ENCODE results near the gene OXSR1.
A peak's percentile ranks its signal among the peaks of the same experiment; 100 is the strongest.

OXSR1 gene

GRCh38 chr3:38164952-38165721, at the start of gene OXSR1:
TSS of gene OXSR1 (plus strand) at chr3:38165537. CDS start at chr3:38165877, 340 bp downstream.
- in situ Hi-C loops (cut with MboI; ENCODE audit: low pct_unique_long_range_greater_than_20kb, low sequenced_read_pairs) = no loop called here
- peak; percentile 100 for DNase-seq

DNA sequence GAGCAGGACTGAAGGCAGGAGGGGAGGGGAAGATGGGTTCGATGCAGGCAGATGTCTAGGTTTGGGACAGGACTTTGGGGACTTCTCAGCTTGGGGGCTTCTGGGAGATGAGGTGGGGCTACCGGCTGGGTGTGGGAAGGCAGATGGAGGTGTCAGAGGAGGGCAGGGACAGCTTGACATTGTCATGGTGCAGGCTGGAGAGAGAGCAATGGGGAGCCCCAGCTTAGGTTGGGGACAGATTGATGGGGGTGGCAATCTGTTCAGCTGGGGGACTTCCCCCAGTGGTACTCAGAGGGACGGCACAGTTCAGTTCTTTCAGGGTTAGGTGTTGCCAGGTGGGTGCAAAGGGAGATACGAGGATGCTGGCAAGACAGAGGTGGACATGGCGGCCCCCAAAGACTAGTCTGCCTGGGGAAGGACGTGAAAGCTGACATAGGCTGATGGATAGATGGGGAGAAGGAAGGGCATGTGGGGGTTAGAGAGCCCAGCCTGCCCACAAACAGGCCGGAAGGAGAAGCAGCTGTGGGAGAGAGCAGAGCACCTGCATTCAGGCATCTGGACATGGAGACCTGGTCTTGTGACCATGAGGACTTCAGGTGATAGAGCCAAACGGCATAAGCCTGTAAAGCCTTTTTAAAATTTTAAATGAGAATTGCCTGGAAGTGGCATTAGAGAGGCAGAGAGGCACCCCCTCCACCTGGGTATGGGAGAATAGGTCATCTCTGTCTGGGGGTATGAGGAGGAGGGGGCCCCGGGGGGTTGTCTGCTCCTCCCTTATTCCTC, 49.5 kb upstream of the OXSR1 start:
- in situ Hi-C loops (cut with MboI; ENCODE audit: low pct_unique_long_range_greater_than_20kb, low sequenced_read_pairs) = no loop called here
- DNase-seq = no peak

DNA sequence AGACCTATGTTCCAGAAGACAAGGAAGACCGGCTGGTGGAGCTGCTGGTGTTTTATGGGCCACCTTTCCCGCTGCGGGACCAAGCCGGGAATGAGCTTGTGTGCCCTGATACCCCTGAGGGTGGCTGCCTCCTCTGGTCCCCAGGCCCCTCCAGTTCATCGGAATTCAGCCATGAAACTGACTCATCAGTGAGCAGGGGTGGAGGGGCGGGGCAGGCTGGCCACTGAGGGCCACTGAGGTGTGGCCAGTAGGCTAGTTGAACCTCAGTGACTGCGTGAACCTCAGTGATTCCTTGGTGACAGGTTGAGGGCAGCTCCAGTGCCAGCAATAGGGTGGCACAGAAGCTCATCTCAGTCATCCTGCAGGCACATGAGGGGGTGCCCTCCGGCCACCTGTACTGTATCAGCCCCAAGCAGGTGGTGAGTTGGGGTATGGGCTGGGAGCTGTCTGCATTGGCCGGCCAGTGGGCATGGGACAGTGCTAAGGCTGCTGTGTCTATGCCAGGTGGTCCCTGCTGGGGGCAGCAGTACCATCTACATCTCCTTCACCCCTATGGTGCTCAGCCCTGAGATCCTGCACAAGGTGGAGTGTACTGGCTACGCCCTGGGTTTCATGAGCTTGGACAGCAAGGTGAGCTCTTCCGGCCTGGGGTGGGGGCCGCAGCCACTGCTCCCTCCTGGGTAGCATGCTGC, 48.7 kb upstream of the OXSR1 start:
- DNase-seq = no peak
- in situ Hi-C loops (cut with MboI; ENCODE audit: low pct_unique_long_range_greater_than_20kb, low sequenced_read_pairs) = no loop called here

DNA sequence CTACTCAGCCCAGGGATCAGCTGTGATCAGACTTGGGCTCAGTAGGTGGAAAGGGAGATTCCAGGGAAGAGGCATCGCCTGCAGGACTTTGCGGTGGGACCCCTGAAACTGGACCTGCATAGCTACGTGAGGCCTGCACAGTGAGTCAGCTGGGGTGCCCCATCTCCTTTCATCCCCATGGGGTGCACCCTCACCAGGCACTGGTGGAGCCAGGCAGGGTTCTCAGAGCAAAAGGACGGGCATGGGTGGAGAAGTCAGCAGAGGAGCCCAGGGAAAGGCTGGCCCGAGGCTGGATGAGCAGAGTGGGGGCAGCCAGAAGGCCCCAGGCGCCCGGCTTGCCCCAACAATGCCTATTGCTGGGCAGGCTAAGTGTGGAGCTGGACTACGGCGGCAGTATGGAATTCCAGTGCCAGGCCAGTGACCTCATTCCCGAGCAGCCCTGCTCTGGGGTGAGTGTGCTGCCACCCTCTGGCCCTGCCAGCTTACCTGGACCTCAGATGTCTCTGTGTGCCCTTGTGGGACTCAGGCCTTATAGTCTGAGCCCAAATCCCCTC, 48.1 kb upstream of the OXSR1 start:
- DNase-seq = no peak
- in situ Hi-C loops (cut with MboI; ENCODE audit: low pct_unique_long_range_greater_than_20kb, low sequenced_read_pairs) = no loop called here

GRCh38 chr3:38117748-38118420, 47.5 kb upstream of the OXSR1 start:
- peak; percentile 85 for DNase-seq
- in situ Hi-C loops (cut with MboI; ENCODE audit: low pct_unique_long_range_greater_than_20kb, low sequenced_read_pairs) = no loop called here

GRCh38 chr3:38118421-38119247, 46.7 kb upstream of the OXSR1 start:
- in situ Hi-C loops (cut with MboI; ENCODE audit: low pct_unique_long_range_greater_than_20kb, low sequenced_read_pairs) = no loop called here

DNA sequence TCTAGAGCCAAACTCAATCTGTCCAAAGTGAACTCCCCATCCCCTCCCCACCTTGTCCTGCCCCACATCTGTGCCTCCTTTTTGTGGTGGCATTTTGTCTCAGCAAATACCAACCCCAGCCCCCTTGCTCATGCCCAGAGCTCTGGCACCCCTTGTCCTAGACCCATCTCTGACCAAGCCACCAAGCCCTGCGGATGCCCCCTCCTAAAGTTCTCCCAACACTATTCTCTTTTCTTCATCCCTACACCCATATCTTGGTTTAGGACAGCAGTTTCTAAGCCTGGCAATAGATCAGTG, 46.1 kb upstream of the OXSR1 start:
- no peak for DNase-seq
- in situ Hi-C loops (cut with MboI; ENCODE audit: low pct_unique_long_range_greater_than_20kb, low sequenced_read_pairs) = no loop called here

More at GRCh38 chr3:38118421-38119247, 46.7 kb upstream of the OXSR1 start:
- DNase-seq = no peak

GRCh38 chr3:38119821-38120692, 45.3 kb upstream of the OXSR1 start:
- DNase-seq = no peak
- in situ Hi-C loops (cut with MboI; ENCODE audit: low pct_unique_long_range_greater_than_20kb, low sequenced_read_pairs) = no loop called here

DNA sequence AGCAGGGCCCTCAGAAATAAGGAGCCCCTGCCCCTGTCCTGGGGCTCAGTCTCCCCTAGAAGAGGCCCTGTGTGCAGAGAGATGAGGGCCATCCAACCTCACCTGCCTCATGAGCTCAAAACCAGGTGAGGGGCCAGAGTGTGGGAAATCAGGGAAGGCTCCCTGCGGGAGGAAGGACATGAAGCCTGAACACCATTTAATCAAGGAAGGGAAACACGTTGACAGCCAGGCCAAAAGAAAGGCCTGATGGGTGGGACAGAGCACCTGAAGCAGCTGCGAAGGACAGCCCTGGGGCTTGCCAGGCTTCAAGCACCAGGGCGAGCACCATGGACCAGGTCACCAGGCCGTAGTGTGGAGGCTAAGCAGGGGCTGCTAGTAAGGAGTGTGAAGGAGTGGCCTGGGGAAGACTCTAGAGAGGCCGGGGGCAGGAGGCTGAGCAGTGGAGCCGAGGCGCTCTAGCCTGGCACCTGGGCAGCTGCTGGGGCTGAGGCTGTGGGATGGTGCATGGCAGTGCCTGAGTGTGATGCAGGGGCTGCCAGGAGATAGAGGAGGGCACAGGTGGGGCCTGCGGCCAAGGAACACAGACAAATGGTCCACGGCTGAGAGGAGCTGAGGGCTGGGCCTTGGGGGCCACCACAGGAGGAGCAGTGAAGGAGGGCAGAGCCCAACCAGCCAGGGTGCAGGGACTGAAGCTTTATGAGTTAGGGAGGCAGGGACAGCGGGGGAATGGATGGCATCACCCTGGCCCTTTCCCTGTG, 44.5 kb upstream of the OXSR1 start:
- DNase-seq = no peak
- in situ Hi-C loops (cut with MboI; ENCODE audit: low pct_unique_long_range_greater_than_20kb, low sequenced_read_pairs) = no loop called here

GRCh38 chr3:38121451-38121831, 43.9 kb upstream of the OXSR1 start:
- in situ Hi-C loops (cut with MboI; ENCODE audit: low pct_unique_long_range_greater_than_20kb, low sequenced_read_pairs) = no loop called here
- DNase-seq = no peak

- DNase-seq = no peak
- in situ Hi-C loops (cut with MboI; ENCODE audit: low pct_unique_long_range_greater_than_20kb, low sequenced_read_pairs) = no loop called here
Observed at GRCh38 chr3:38121832-38122461, 43.4 kb upstream of the OXSR1 start.

- in situ Hi-C loops (cut with MboI; ENCODE audit: low pct_unique_long_range_greater_than_20kb, low sequenced_read_pairs) = no loop called here
- no peak for DNase-seq
Observed at GRCh38 chr3:38122712-38123290, 42.5 kb upstream of the OXSR1 start.

- in situ Hi-C loops (cut with MboI; ENCODE audit: low pct_unique_long_range_greater_than_20kb, low sequenced_read_pairs) = loop anchor here (25.0 kb wide), 1 partner anchor 363 kb away; the partner anchor contains the start of gene EXOG
Observed at GRCh38 chr3:38124324-38125122, 40.8 kb upstream of the OXSR1 start.

DNA sequence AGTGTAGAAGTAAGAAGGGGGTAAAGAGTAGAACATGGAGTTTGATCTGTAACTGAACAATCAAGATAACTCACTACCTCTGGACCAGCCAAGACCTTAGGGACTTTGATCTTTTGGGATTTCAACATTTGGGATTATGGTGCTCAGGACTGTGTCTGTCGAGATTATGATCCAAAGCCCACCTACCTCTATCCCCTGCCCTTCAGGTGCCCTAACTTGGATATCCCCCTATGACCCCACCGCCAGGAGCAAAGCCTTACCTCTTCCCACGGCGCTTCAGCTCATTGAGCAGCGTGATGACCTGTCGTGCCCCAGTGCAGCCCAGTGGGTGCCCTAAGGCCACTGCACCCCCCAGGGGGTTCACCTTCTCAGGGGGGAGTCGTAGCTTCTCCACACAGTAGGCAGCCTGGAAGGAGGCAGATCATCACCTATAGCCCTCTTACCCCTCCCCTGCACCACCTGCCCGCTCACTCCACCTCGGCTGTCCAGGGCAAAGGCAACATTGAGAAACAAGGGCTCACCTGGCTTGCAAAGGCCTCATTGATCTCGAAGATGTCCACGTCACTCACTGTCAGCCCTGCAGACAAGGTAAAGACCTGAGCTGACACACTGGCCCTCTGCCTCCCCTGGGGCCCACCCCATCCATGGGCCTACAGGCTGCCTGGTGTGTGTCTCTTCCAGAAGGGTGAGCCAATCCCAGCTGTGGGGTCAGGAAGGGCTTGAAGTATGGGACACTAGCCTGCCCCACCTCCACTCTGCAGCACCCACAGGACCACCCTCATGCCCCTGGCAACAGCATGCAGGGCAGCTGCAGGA, 39.8 kb upstream of the OXSR1 start:
- in situ Hi-C loops (cut with MboI; ENCODE audit: low pct_unique_long_range_greater_than_20kb, low sequenced_read_pairs) = loop anchor here (25.0 kb wide), 1 partner anchor 362 kb away; the partner anchor contains the start of gene EXOG
- no peak for DNase-seq

More at GRCh38 chr3:38124324-38125122, 40.8 kb upstream of the OXSR1 start:
- DNase-seq = no peak

Measured in KBM-7 (cell line).